ENCODE data around the gene WDR70. TPM values are rescaled to one million over a fixed set of nuclear protein-coding genes. Genes with fewer than 3 reads are reported as not detected.
"Not testable (repeated sequence)": the region's sequence is repeated elsewhere in the genome, so short reads cannot be mapped to it uniquely, and the experiment has no call there.

WDR70 gene
- total RNA-seq, 1 experiment from 2014 or later = 55.2 TPM

- H3K27ac ChIP-seq (ENCODE audit: low read depth, low read length, poor library complexity, severe bottlenecking) = no peak overlapping the region
- no peaks in the 10 kb centered on the region for H3K4me1 ChIP-seq (ENCODE audit: insufficient read depth, low read length, poor library complexity, severe bottlenecking)
- ChIA-PET POLR2A (ENCODE audit: low non-redundant PET) (no interaction called here), CTCF (no interaction called here)
- no TSS peak for BruUV-seq (replicated peaks)
- H3K4me3 ChIP-seq (ENCODE audit: low read depth, low read length, poor library complexity, severe bottlenecking) = no peak overlapping the region
- H3K27me3 ChIP-seq (replicated peaks; ENCODE audit: insufficient read depth, low read depth, low read length, poor library complexity) = no peaks in the 10 kb centered on the region
- TF ChIP-seq EZH2 (IDR thresholded peaks at IDR 0.05; ENCODE audit: borderline replicate concordance, low read depth, low read length, poor library complexity, severe bottlenecking) (no peak), CTCF (conservative IDR thresholded peaks at IDR 0.05; ENCODE audit: low read depth, low read length) (no peak)
- peaks cover 15% of the 10 kb centered on the region for H3K36me3 ChIP-seq (ENCODE audit: insufficient read depth, low read length, poor library complexity, severe bottlenecking)
- no peak for DNase-seq (ENCODE audit: low spot score)
- no peaks in the 10 kb centered on the region for H3K9me3 ChIP-seq (ENCODE audit: low read depth, low read length, poor library complexity, severe bottlenecking)
- intact Hi-C loops (cut with micrococcal nuclease; ENCODE audit: unreplicated experiment) = no loop called here
Observed at GRCh38 chr5:37477426-37477825, 98.3 kb downstream of the WDR70 start.

- intact Hi-C loops (cut with micrococcal nuclease; ENCODE audit: unreplicated experiment) = no loop called here
- Histone ChIP-seq H3K4me1 (ENCODE audit: insufficient read depth, low read length, poor library complexity, severe bottlenecking) (no peaks in the 10 kb centered on the region), H3K36me3 (ENCODE audit: insufficient read depth, low read length, poor library complexity, severe bottlenecking) (peaks cover 15% of the 10 kb centered on the region), H3K27ac (ENCODE audit: low read depth, low read length, poor library complexity, severe bottlenecking) (no peak overlapping the region), H3K27me3 (replicated peaks; ENCODE audit: insufficient read depth, low read depth, low read length, poor library complexity) (no peaks in the 10 kb centered on the region), H3K9me3 (ENCODE audit: low read depth, low read length, poor library complexity, severe bottlenecking) (no peaks in the 10 kb centered on the region), H3K4me3 (ENCODE audit: low read depth, low read length, poor library complexity, severe bottlenecking) (no peak overlapping the region)
- TF ChIP-seq EZH2 (IDR thresholded peaks at IDR 0.05; ENCODE audit: borderline replicate concordance, low read depth, low read length, poor library complexity, severe bottlenecking) (no peak), CTCF (conservative IDR thresholded peaks at IDR 0.05; ENCODE audit: low read depth, low read length) (no peak)
- ChIA-PET POLR2A (ENCODE audit: low non-redundant PET) (no interaction called here), CTCF (no interaction called here)
- no TSS peak for BruUV-seq (replicated peaks)
- DNase-seq (ENCODE audit: low spot score) = no peak
Observed at GRCh38 chr5:37478121-37478894, 99.2 kb downstream of the WDR70 start.

- BruUV-seq (replicated peaks); H3K4me3 ChIP-seq (ENCODE audit: low read depth, low read length, poor library complexity, severe bottlenecking); H3K4me1 ChIP-seq (ENCODE audit: insufficient read depth, low read length, poor library complexity, severe bottlenecking); POLR2A ChIA-PET (ENCODE audit: low non-redundant PET); H3K27me3 ChIP-seq (replicated peaks; ENCODE audit: insufficient read depth, low read depth, low read length, poor library complexity); DNase-seq (ENCODE audit: low spot score); H3K27ac ChIP-seq (ENCODE audit: low read depth, low read length, poor library complexity, severe bottlenecking); CTCF ChIA-PET; H3K9me3 ChIP-seq (ENCODE audit: low read depth, low read length, poor library complexity, severe bottlenecking); intact Hi-C loops (cut with micrococcal nuclease; ENCODE audit: unreplicated experiment): not testable (repeated sequence)
- H3K36me3 ChIP-seq (ENCODE audit: insufficient read depth, low read length, poor library complexity, severe bottlenecking) = peaks cover 15% of the 10 kb centered on the region
Observed at GRCh38 chr5:37481395-37481794, 102.3 kb downstream of the WDR70 start.
